Renal cortical epithelial cell (primary cell): ENCODE results near the gene DIP2C. TPM values are rescaled to one million over a fixed set of nuclear protein-coding genes. Genes with fewer than 3 reads are reported as not detected.

Experiments used
- DNase-seq: peaks from one replicate; pipeline ENCODE4 v3.0.0-alpha.2; 2011; ENCODE audit warnings: low read depth
- total RNA-seq: library from RNA; depleted of rRNA; stranded (reverse); fragments of >200 nt; gene quantifications from 2 replicates; pipeline ENCODE4 v1.2.3, GENCODE V29; 2014

Gene DIP2C
- total RNA-seq, 1 donor from 2014 or later: 14.4 TPM

- DNase-seq: no peak
Observed at GRCh38 chr10:497898-498451, 191.5 kb downstream of the DIP2C start.

- no peak for DNase-seq
Observed at GRCh38 chr10:497289-497688, 192.2 kb downstream of the DIP2C start.

- DNase-seq: no peak
Observed at GRCh38 chr10:494556-494955, 194.9 kb downstream of the DIP2C start.

GRCh38 chr10:494149-494542 lies 195.3 kb downstream of the DIP2C start:
- no peak for DNase-seq

GRCh38 chr10:493391-494148 lies 195.9 kb downstream of the DIP2C start:
- DNase-seq: no peak

- DNase-seq: no peak
Observed at GRCh38 chr10:492836-493235, 196.6 kb downstream of the DIP2C start.

- DNase-seq: no peak
Observed at GRCh38 chr10:491667-492424, 197.6 kb downstream of the DIP2C start.

GRCh38 chr10:490891-491571 lies 198.4 kb downstream of the DIP2C start:
- no peak for DNase-seq

- no peak for DNase-seq
Observed at GRCh38 chr10:490256-490655, 199.2 kb downstream of the DIP2C start.

- no peak for DNase-seq
Observed at GRCh38 chr10:489330-489729, 200.1 kb downstream of the DIP2C start.

GRCh38 chr10:488933-489215 lies 200.6 kb downstream of the DIP2C start:
- no peak for DNase-seq

GRCh38 chr10:488081-488932 lies 201.2 kb downstream of the DIP2C start:
- no peak for DNase-seq

- DNase-seq: no peak
Observed at GRCh38 chr10:486666-487322, 202.7 kb downstream of the DIP2C start.

GRCh38 chr10:486206-486605 lies 203.3 kb downstream of the DIP2C start:
- no peak for DNase-seq

GRCh38 chr10:485776-486175 lies 203.7 kb downstream of the DIP2C start:
- DNase-seq: no peak

GRCh38 chr10:484925-485661 lies 204.4 kb downstream of the DIP2C start:
- no peak for DNase-seq

- no peak for DNase-seq
Observed at GRCh38 chr10:484441-484924, 205.0 kb downstream of the DIP2C start.

GRCh38 chr10:483261-483660 lies 206.2 kb downstream of the DIP2C start:
- DNase-seq: no peak

GRCh38 chr10:482848-483247 lies 206.6 kb downstream of the DIP2C start:
- DNase-seq: no peak

GRCh38 chr10:482051-482501 lies 207.4 kb downstream of the DIP2C start:
- no peak for DNase-seq
